HFFc6 (cell line): ENCODE measurements around the gene TMEM18. TPM values are rescaled to one million over a fixed set of nuclear protein-coding genes. Genes with fewer than 3 reads are reported as not detected.
"Not testable (repeated sequence)": the region's sequence is repeated elsewhere in the genome, so short reads cannot be mapped to it uniquely, and the experiment has no call there.

Experiments used
- DNase-seq: peaks from one replicate; pipeline ENCODE4 v3.0.0-alpha.2; 2018
- H3K27ac Mint-ChIP-seq: 2 replicates; pipeline ENCODE4 v1.8.0; 2020; ENCODE audit warnings: mild to moderate bottlenecking, mixed read lengths
- H3K27me3 Mint-ChIP-seq: 2 replicates; pipeline ENCODE4 v1.8.0; 2021; ENCODE audit warnings: mild to moderate bottlenecking, moderate library complexity, mixed read lengths; ENCODE audit not compliant: insufficient read depth
- H3K36me3 Mint-ChIP-seq: 2 replicates; pipeline ENCODE4 v1.8.0; 2021; ENCODE audit warnings: low read depth, mixed read lengths
- H3K4me1 Mint-ChIP-seq: 2 replicates; pipeline ENCODE4 v1.8.0; 2020; ENCODE audit warnings: low read depth, mixed read lengths
- H3K4me3 Mint-ChIP-seq: 2 replicates; pipeline ENCODE4 v1.8.0; 2020; ENCODE audit warnings: mild to moderate bottlenecking, moderate library complexity, mixed read lengths
- H3K9me3 Mint-ChIP-seq: 2 replicates; pipeline ENCODE4 v1.8.0; 2020; ENCODE audit warnings: mild to moderate bottlenecking, mixed read lengths
- total RNA-seq, 6 experiments: library from RNA; stranded (reverse); fragmentation: NEBNext Ultra II Directional; extraction: Animal tissue kit (Norgen Biotek cat#: 25700); gene quantifications; 2 replicates in 1 of 6; 3 replicates in 5 of 6; pipeline ENCODE4 v1.2.3, GENCODE V29; 2021
- TF ChIP-seq, protein P1 (sequence below): fragments of 200-600 bp; sonication (generic); IDR thresholded peaks from 2 replicates; pipeline ENCODE4 v1.5.0; 2021; ENCODE audit warnings: antibody characterized with exemption, mild to moderate bottlenecking

TMEM18 gene
- total RNA-seq, 6 experiments from 2014 or later = 24.6 to 28.5 (median 26.5) TPM

DNA sequence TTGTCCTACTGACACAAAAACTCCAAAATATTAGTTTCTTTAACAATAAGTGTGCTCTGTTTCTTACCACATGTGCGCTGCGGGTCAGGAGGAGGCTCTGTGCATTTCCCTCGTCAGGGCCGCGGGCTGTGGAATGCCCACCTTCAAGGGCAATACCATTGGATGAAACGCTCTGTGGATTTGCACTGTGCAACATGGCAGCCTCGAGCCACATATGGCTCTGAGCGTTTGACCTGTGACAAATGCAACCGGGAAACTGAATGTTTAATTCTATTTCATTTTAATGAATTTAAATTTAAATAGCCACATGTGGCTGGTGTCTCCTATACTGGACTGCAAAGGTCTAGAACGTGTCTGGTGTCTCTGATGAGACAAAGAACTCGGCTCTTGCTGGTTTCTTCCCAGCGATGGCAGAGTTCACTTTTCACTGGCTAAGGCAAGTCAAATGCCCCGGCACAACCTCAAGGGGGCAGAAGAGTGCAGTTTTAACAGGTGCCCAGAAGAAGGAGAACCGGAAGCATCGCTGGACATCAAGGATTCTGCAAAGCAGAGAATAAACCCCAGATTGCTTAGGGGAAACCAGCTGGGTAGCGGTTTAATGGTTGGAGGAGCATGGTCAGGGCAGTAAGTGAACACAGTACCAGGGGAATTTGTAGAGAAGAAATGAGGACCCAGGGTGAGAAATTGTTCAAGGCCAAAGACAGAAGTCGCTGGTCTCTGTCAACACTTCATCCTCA, 37.0 kb upstream of the TMEM18 start:
- Mint-ChIP-seq H3K27me3 (peaks cover 3% of the 10 kb centered on the region), H3K36me3 (no peaks in the 10 kb centered on the region), H3K4me1 (no peaks in the 10 kb centered on the region), H3K27ac (no peak overlapping the region), H3K9me3 (no peaks in the 10 kb centered on the region), H3K4me3 (no peak overlapping the region)
- peak; percentile 51 for DNase-seq
- TF ChIP-seq, protein P1, sequence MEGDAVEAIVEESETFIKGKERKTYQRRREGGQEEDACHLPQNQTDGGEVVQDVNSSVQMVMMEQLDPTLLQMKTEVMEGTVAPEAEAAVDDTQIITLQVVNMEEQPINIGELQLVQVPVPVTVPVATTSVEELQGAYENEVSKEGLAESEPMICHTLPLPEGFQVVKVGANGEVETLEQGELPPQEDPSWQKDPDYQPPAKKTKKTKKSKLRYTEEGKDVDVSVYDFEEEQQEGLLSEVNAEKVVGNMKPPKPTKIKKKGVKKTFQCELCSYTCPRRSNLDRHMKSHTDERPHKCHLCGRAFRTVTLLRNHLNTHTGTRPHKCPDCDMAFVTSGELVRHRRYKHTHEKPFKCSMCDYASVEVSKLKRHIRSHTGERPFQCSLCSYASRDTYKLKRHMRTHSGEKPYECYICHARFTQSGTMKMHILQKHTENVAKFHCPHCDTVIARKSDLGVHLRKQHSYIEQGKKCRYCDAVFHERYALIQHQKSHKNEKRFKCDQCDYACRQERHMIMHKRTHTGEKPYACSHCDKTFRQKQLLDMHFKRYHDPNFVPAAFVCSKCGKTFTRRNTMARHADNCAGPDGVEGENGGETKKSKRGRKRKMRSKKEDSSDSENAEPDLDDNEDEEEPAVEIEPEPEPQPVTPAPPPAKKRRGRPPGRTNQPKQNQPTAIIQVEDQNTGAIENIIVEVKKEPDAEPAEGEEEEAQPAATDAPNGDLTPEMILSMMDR = peak; percentile 84

DNA sequence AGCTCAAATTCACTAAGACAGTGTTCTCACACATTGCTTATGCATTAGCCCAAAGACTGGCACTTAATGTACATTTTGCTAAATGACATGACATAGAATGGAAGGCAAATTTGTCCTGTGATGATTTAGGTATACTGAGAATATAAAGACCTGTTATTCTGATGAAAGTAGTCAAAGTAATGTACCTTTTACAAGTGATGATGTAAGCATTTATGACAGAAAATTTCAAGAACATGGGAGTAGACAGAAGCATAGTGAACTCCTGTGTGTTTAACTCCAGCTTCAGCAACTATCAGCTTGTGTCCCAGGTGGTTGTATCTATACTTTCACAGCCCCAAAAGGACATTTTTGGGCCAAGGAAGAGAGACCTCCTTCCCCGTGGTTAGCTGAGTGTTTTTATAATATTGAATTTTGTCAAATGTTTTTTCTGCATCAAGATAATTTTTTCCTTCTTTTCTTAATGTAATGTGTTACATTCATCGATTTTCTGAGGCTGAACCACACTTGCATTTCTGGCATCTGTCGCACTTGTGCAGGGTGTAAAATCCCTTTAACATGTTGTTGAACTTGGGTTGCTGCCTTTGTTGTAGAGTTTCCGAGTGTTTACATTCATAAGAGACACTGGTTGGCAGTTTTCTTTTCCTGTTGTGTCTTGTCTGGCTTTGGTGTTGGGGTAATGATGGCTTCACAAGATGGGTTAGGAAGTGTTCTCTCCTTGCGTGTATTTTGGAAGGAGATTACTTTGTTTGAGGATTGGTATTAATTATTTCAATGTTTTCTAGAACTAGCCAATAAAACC, 33.9 kb upstream of the TMEM18 start:
- H3K27me3 Mint-ChIP-seq = peaks cover 8% of the 10 kb centered on the region

DNA sequence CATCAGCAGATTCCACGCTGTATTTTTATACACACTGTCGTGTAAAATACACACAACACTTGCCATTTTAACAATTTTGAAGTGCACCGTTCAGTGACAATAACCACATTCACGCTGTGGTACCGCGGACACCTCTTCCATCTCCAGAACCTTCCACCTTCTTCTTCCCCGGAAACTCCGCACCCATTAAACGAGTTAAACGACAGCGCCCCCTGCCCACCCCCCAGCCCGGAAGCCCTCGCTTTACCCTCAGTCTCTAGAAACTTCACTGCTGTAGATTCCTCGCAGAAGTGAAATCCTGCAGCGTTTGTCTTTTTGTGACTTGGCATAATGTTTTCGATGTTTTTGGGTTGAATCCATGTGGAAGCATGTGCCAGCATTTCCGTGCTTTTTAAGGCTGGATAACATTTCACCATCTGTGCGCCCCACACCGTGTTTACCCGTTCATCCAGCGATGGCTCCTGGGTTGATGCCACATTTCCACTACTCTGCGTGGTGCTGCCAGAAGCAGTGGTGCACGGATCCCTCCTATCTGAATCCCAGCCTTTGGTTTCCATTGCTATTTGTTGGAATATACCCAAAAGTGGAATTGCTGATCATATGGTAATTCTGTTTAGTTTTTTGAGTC, 32.0 kb upstream of the TMEM18 start:
- Mint-ChIP-seq H3K27me3 (peaks cover 8% of the 10 kb centered on the region), H3K4me1 (no peaks in the 10 kb centered on the region), H3K36me3 (no peaks in the 10 kb centered on the region), H3K27ac (no peak overlapping the region), H3K4me3 (no peak overlapping the region), H3K9me3 (no peaks in the 10 kb centered on the region)
- TF ChIP-seq, protein P1 = no peak
- no peak for DNase-seq

More for the DNA sequence above, 33.9 kb upstream of the TMEM18 start:
- H3K4me1 Mint-ChIP-seq = no peaks in the 10 kb centered on the region
- no peak overlapping the region for H3K4me3 Mint-ChIP-seq
- TF ChIP-seq, protein P1 = no peak
- no peak overlapping the region for H3K27ac Mint-ChIP-seq
- no peak for DNase-seq
- H3K9me3 Mint-ChIP-seq = no peaks in the 10 kb centered on the region
- no peaks in the 10 kb centered on the region for H3K36me3 Mint-ChIP-seq

DNA sequence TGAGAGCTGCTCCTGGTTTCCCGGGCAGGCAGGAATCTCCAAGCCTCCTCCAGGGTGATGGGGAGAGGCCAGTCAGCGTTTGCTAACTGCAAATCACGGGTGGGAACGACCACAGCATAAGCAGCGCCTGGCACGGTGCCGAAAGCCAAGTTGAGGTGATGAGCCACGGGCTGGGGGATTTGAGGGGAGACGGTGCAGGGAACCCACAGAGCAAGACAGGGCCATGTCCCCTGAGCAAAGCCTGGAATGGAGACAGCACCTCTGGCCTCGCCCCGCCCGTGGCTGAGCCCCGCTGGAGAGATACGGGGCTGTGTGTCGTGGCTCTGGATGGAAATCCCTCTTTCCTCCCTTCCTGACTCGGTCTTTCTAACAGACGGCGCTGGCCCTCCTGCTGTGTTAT, 31.5 kb upstream of the TMEM18 start:
- H3K36me3 Mint-ChIP-seq = no peaks in the 10 kb centered on the region
- no peak for DNase-seq
- H3K4me3 Mint-ChIP-seq = no peak overlapping the region
- no peaks in the 10 kb centered on the region for H3K9me3 Mint-ChIP-seq
- no peak overlapping the region for H3K27ac Mint-ChIP-seq
- no peaks in the 10 kb centered on the region for H3K4me1 Mint-ChIP-seq
- TF ChIP-seq, protein P1 = no peak
- H3K27me3 Mint-ChIP-seq = peaks cover 8% of the 10 kb centered on the region

DNA sequence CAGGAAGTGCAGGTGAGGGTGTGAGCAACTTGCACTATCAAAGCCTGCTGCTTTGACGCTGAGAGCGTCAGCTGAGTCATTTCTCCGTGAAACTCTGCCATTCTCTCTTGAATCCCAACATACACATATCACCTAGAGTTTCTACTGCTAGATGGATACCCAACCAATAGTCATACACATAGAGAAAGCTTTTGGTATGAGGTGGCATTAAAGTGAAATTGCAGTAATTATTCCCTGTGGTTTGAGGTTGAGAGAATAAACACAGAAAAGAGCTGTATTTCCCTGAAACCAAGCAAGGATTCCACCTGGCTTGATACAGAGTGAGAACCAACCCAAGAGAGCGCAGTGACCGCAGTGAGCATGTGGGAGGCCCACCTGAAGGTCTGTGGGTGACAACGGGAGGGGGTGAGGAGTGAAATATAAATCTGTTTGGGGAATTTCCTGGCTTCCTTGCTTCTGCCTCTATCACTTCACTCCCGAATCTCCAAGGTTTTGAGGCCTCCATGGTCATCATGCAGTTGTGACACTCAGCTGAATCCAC, 28.8 kb upstream of the TMEM18 start:
- no peak overlapping the region for H3K4me3 Mint-ChIP-seq
- TF ChIP-seq, protein P1 = no peak
- no peaks in the 10 kb centered on the region for H3K36me3 Mint-ChIP-seq
- DNase-seq = no peak
- no peaks in the 10 kb centered on the region for H3K9me3 Mint-ChIP-seq
- no peaks in the 10 kb centered on the region for H3K4me1 Mint-ChIP-seq
- no peak overlapping the region for H3K27ac Mint-ChIP-seq
- H3K27me3 Mint-ChIP-seq = peaks cover 11% of the 10 kb centered on the region

DNA sequence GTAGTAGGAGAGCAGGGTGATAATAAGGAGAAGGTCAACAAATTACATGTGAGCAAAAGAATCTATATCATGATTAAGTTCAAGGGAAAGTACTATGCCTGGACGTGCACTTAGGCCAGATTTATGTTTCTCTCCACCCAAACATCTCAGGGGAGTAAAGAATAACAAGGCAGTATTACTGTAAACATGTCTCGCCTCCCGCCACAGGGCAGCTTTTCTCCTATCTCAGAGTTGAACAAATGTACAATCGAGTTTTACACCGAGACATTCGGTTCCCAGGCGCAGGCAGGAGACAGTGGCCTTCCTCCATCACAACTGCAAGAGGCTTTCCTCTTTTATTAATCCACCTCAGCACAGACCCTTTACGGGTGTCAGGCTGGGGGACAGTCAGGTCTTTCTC, 25.6 kb upstream of the TMEM18 start:
- not testable (repeated sequence) for H3K4me3 Mint-ChIP-seq, DNase-seq, H3K9me3 Mint-ChIP-seq, H3K27ac Mint-ChIP-seq, H3K27me3 Mint-ChIP-seq, H3K36me3 Mint-ChIP-seq, H3K4me1 Mint-ChIP-seq
